ENCODE measurements around the gene HILPDA.
A peak's percentile ranks its signal among the peaks of the same experiment; 100 is the strongest.

The HILPDA gene

GRCh38 chr7:128410451-128410753 is 45.3 kb upstream of the HILPDA start:
- no peak for TF ChIP-seq CREB1 (IDR thresholded peaks at IDR 0.05; ENCODE audit: low read depth)
- 0 out of 2 replicates have a peak, but pooled peaks have one; percentile 41 for TF ChIP-seq MAX (IDR thresholded peaks at IDR 0.05)

- TF ChIP-seq EGR1 (IDR thresholded peaks at IDR 0.05): no peak
Measured at GRCh38 chr7:128415217-128415785, 40.4 kb upstream of the HILPDA start.

- TF ChIP-seq FOXM1 (IDR thresholded peaks at IDR 0.05; ENCODE audit: borderline replicate concordance, low read depth): no peak
- no peak for TF ChIP-seq TAF1 (IDR thresholded peaks at IDR 0.05; ENCODE audit: low read depth)
- TF ChIP-seq USF1 (IDR thresholded peaks at IDR 0.05): no peak
Measured at GRCh38 chr7:128417071-128417470, 38.6 kb upstream of the HILPDA start.

GRCh38 chr7:128419257-128419656 is 36.4 kb upstream of the HILPDA start:
- TF ChIP-seq ZBTB7A (IDR thresholded peaks at IDR 0.05; ENCODE audit: low read depth) (no peak), CEBPB (IDR thresholded peaks at IDR 0.05) (no peak), MAX (IDR thresholded peaks at IDR 0.05) (no peak), CREB1 (IDR thresholded peaks at IDR 0.05; ENCODE audit: low read depth) (no peak), USF1 (IDR thresholded peaks at IDR 0.05) (no peak), TEAD4 (IDR thresholded peaks at IDR 0.05) (no peak), RAD21 (IDR thresholded peaks at IDR 0.05; ENCODE audit: low read depth) (no peak), YY1 (IDR thresholded peaks at IDR 0.05; ENCODE audit: low read depth) (no peak), EP300 (IDR thresholded peaks at IDR 0.05; ENCODE audit: borderline replicate concordance) (no peak), TAF1 (IDR thresholded peaks at IDR 0.05; ENCODE audit: low read depth) (no peak), TCF12 (IDR thresholded peaks at IDR 0.05; ENCODE audit: low read depth) (no peak), REST (IDR thresholded peaks at IDR 0.05; ENCODE audit: low read depth) (no peak), EGR1 (IDR thresholded peaks at IDR 0.05) (no peak), NFIC (IDR thresholded peaks at IDR 0.05) (no peak), FOXM1 (IDR thresholded peaks at IDR 0.05; ENCODE audit: borderline replicate concordance, low read depth) (no peak)

GRCh38 chr7:128420773-128421172 is 34.9 kb upstream of the HILPDA start:
- no peak for TF ChIP-seq NFIC (IDR thresholded peaks at IDR 0.05)
- TF ChIP-seq ZBTB7A (IDR thresholded peaks at IDR 0.05; ENCODE audit: low read depth): no peak
- no peak for TF ChIP-seq EGR1 (IDR thresholded peaks at IDR 0.05)
- TF ChIP-seq EP300 (IDR thresholded peaks at IDR 0.05; ENCODE audit: borderline replicate concordance): no peak
- no peak for TF ChIP-seq USF1 (IDR thresholded peaks at IDR 0.05)

- TF ChIP-seq TAF1 (IDR thresholded peaks at IDR 0.05; ENCODE audit: low read depth) (no peak), EP300 (IDR thresholded peaks at IDR 0.05; ENCODE audit: borderline replicate concordance) (no peak), TEAD4 (IDR thresholded peaks at IDR 0.05) (no peak), NFIC (IDR thresholded peaks at IDR 0.05) (no peak)
Measured at GRCh38 chr7:128421384-128421783, 34.3 kb upstream of the HILPDA start.

- TF ChIP-seq TCF12 (IDR thresholded peaks at IDR 0.05; ENCODE audit: low read depth): no peak
- no peak for TF ChIP-seq TAF1 (IDR thresholded peaks at IDR 0.05; ENCODE audit: low read depth)
- TF ChIP-seq CEBPB (IDR thresholded peaks at IDR 0.05): no peak
- TF ChIP-seq NFIC (IDR thresholded peaks at IDR 0.05): no peak
- no peak for TF ChIP-seq FOXM1 (IDR thresholded peaks at IDR 0.05; ENCODE audit: borderline replicate concordance, low read depth)
- no peak for TF ChIP-seq YY1 (IDR thresholded peaks at IDR 0.05; ENCODE audit: low read depth)
- no peak for TF ChIP-seq CREB1 (IDR thresholded peaks at IDR 0.05; ENCODE audit: low read depth)
- no peak for TF ChIP-seq RAD21 (IDR thresholded peaks at IDR 0.05; ENCODE audit: low read depth)
- no peak for TF ChIP-seq USF1 (IDR thresholded peaks at IDR 0.05)
- no peak for TF ChIP-seq EGR1 (IDR thresholded peaks at IDR 0.05)
- TF ChIP-seq MAX (IDR thresholded peaks at IDR 0.05): no peak
- no peak for TF ChIP-seq EP300 (IDR thresholded peaks at IDR 0.05; ENCODE audit: borderline replicate concordance)
- no peak for TF ChIP-seq REST (IDR thresholded peaks at IDR 0.05; ENCODE audit: low read depth)
Measured at GRCh38 chr7:128422037-128422436, 33.6 kb upstream of the HILPDA start.

Measured in Ishikawa (cell line).